Measurements from ENCODE around the gene NKX1-2.

DNA sequence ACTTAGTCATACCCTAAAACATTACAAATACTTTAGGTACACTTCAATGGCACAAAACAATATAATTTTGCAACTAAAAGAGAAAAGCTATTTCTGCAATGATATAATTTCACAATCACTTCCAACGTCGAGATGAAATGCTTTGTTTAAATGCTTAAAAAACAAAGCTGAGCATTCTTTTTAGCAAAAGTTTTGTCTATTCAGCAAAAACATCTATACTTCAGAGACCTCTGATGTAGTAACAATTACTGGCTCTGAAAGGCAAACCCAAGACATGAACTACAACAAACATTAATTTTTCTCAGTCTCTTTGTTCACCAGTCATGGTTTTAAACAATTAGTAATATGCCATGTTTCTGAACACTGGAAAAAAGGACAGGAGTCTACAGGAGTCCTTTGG is 47.6 kb downstream of the NKX1-2 start:
- TF ChIP-seq, protein P1, sequence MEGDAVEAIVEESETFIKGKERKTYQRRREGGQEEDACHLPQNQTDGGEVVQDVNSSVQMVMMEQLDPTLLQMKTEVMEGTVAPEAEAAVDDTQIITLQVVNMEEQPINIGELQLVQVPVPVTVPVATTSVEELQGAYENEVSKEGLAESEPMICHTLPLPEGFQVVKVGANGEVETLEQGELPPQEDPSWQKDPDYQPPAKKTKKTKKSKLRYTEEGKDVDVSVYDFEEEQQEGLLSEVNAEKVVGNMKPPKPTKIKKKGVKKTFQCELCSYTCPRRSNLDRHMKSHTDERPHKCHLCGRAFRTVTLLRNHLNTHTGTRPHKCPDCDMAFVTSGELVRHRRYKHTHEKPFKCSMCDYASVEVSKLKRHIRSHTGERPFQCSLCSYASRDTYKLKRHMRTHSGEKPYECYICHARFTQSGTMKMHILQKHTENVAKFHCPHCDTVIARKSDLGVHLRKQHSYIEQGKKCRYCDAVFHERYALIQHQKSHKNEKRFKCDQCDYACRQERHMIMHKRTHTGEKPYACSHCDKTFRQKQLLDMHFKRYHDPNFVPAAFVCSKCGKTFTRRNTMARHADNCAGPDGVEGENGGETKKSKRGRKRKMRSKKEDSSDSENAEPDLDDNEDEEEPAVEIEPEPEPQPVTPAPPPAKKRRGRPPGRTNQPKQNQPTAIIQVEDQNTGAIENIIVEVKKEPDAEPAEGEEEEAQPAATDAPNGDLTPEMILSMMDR (conservative IDR thresholded peaks at IDR 0.05; ENCODE audit: low read depth, low read length) = no peak
- no peak for TF ChIP-seq EZH2 (IDR thresholded peaks at IDR 0.05; ENCODE audit: borderline replicate concordance, low read depth, low read length, poor library complexity, severe bottlenecking)
